Activated T-helper 2 cell treated with anti-CD3 and anti-CD28 coated beads, Interferon-gamma antibody, Interleukin-2, Interleukin-4, amounts not matched to agents 10 μg/mL and 5 μg/mL and 100 μg/mL, durations not matched to agents 14 hours and 24 hours and 36 hours (primary cell): ENCODE data around the gene BTNL2. TPM values are rescaled to one million over a fixed set of nuclear protein-coding genes. Genes with fewer than 3 reads are reported as not detected.

ENCODE experiments used
- DNase-seq: peaks from one replicate; pipeline ENCODE4 v3.0.0; 2021; ENCODE audit warnings: low spot score
- H3K27ac Mint-ChIP-seq: one replicate; pipeline ENCODE4 v1.8.0; 2021; ENCODE audit warnings: mixed read lengths
- H3K27me3 Mint-ChIP-seq: one replicate; pipeline ENCODE4 v1.8.0; 2021; ENCODE audit warnings: low read depth, mixed read lengths
- H3K36me3 Mint-ChIP-seq: one replicate; pipeline ENCODE4 v1.8.0; 2021; ENCODE audit warnings: low read depth, mixed read lengths
- H3K4me1 Mint-ChIP-seq: one replicate; pipeline ENCODE4 v1.8.0; 2021; ENCODE audit warnings: low read depth, mixed read lengths
- H3K4me3 Mint-ChIP-seq: one replicate; pipeline ENCODE4 v1.8.0; 2021; ENCODE audit warnings: low read depth, mild to moderate bottlenecking, moderate library complexity, mixed read lengths
- H3K9me3 Mint-ChIP-seq: one replicate; pipeline ENCODE4 v1.8.0; 2021; ENCODE audit warnings: mixed read lengths
- intact Hi-C: fragments of 100-400 bp; cut with micrococcal nuclease; formaldehyde crosslinking; loops from one replicate; pipeline ENCODE4 v1.15.1; 2023
- total RNA-seq: library from RNA; stranded (reverse); gene quantifications from 2 replicates; pipeline ENCODE4 v1.2.3, GENCODE V29; 2022

Gene BTNL2
- total RNA-seq, 1 donor from 2014 or later = not detected

- no peaks in the 10 kb centered on the region for H3K4me1 Mint-ChIP-seq
- DNase-seq = no peak
- intact Hi-C loops = no loop called here
- no peaks in the 10 kb centered on the region for H3K36me3 Mint-ChIP-seq
- H3K9me3 Mint-ChIP-seq = no peaks in the 10 kb centered on the region
- no peak overlapping the region for H3K27ac Mint-ChIP-seq
- no peak overlapping the region for H3K4me3 Mint-ChIP-seq
- peaks cover 44% of the 10 kb centered on the region for H3K27me3 Mint-ChIP-seq
Observed at GRCh38 chr6:32406197-32406596, 784 bp downstream of the BTNL2 start.

- Mint-ChIP-seq H3K27me3 (peaks cover 44% of the 10 kb centered on the region), H3K9me3 (no peaks in the 10 kb centered on the region)
Observed at GRCh38 chr6:32405656-32406055, 1.3 kb downstream of the BTNL2 start.

GRCh38 chr6:32402812-32403211 is 4.2 kb downstream of the BTNL2 start:
- H3K9me3 Mint-ChIP-seq = no peaks in the 10 kb centered on the region
- intact Hi-C loops = no loop called here
- no peaks in the 10 kb centered on the region for H3K4me1 Mint-ChIP-seq
- DNase-seq = no peak
- H3K4me3 Mint-ChIP-seq = no peak overlapping the region
- no peaks in the 10 kb centered on the region for H3K36me3 Mint-ChIP-seq
- peaks cover 41% of the 10 kb centered on the region for H3K27me3 Mint-ChIP-seq
- no peak overlapping the region for H3K27ac Mint-ChIP-seq

More at GRCh38 chr6:32405656-32406055, 1.3 kb downstream of the BTNL2 start:
- H3K27ac Mint-ChIP-seq = no peak overlapping the region
- H3K4me3 Mint-ChIP-seq = no peak overlapping the region
- no peak for DNase-seq
- H3K4me1 Mint-ChIP-seq = no peaks in the 10 kb centered on the region
- intact Hi-C loops = no loop called here
- no peaks in the 10 kb centered on the region for H3K36me3 Mint-ChIP-seq

- no peaks in the 10 kb centered on the region for H3K36me3 Mint-ChIP-seq
- H3K27ac Mint-ChIP-seq = no peak overlapping the region
- H3K4me1 Mint-ChIP-seq = peaks cover 4% of the 10 kb centered on the region
- no peaks in the 10 kb centered on the region for H3K9me3 Mint-ChIP-seq
- intact Hi-C loops = no loop called here
- no peak overlapping the region for H3K4me3 Mint-ChIP-seq
- DNase-seq = no peak
- peaks cover 30% of the 10 kb centered on the region for H3K27me3 Mint-ChIP-seq
Observed at GRCh38 chr6:32401284-32401963, 5.6 kb downstream of the BTNL2 start.

- no peak for DNase-seq
- H3K9me3 Mint-ChIP-seq = no peaks in the 10 kb centered on the region
- H3K4me1 Mint-ChIP-seq = peaks cover 4% of the 10 kb centered on the region
- no peaks in the 10 kb centered on the region for H3K36me3 Mint-ChIP-seq
- no peak overlapping the region for H3K4me3 Mint-ChIP-seq
- no peak overlapping the region for H3K27ac Mint-ChIP-seq
- peaks cover 20% of the 10 kb centered on the region for H3K27me3 Mint-ChIP-seq
- intact Hi-C loops = no loop called here
Observed at GRCh38 chr6:32397252-32397920, 9.6 kb downstream of the BTNL2 start.

- DNase-seq = no peak
- H3K27ac Mint-ChIP-seq = no peak overlapping the region
- intact Hi-C loops = no loop called here
- H3K27me3 Mint-ChIP-seq = peaks cover 18% of the 10 kb centered on the region
- no peak overlapping the region for H3K4me3 Mint-ChIP-seq
- H3K9me3 Mint-ChIP-seq = no peaks in the 10 kb centered on the region
- H3K36me3 Mint-ChIP-seq = no peaks in the 10 kb centered on the region
- H3K4me1 Mint-ChIP-seq = peaks cover 4% of the 10 kb centered on the region
Observed at GRCh38 chr6:32396028-32396427, 11.0 kb downstream of the BTNL2 start.

GRCh38 chr6:32393665-32394420 is 13.1 kb downstream of the BTNL2 start:
- peaks cover 19% of the 10 kb centered on the region for H3K27me3 Mint-ChIP-seq
- intact Hi-C loops = no loop called here

GRCh38 chr6:32391505-32391904 is 15.5 kb downstream of the BTNL2 start:
- intact Hi-C loops = no loop called here
- peaks cover 31% of the 10 kb centered on the region for H3K27me3 Mint-ChIP-seq

More at GRCh38 chr6:32393665-32394420, 13.1 kb downstream of the BTNL2 start:
- Mint-ChIP-seq H3K27ac (no peak overlapping the region), H3K4me3 (no peak overlapping the region), H3K36me3 (no peaks in the 10 kb centered on the region), H3K4me1 (peaks cover 4% of the 10 kb centered on the region), H3K9me3 (no peaks in the 10 kb centered on the region)
- no peak for DNase-seq

GRCh38 chr6:32387589-32388340 is 19.2 kb downstream of the BTNL2 start:
- H3K4me3 Mint-ChIP-seq = no peak overlapping the region
- intact Hi-C loops = no loop called here
- no peaks in the 10 kb centered on the region for H3K4me1 Mint-ChIP-seq
- H3K9me3 Mint-ChIP-seq = no peaks in the 10 kb centered on the region
- peaks cover 30% of the 10 kb centered on the region for H3K27me3 Mint-ChIP-seq
- no peaks in the 10 kb centered on the region for H3K36me3 Mint-ChIP-seq
- no peak for DNase-seq
- no peak overlapping the region for H3K27ac Mint-ChIP-seq

More at GRCh38 chr6:32391505-32391904, 15.5 kb downstream of the BTNL2 start:
- Mint-ChIP-seq H3K9me3 (no peaks in the 10 kb centered on the region), H3K4me3 (no peak overlapping the region), H3K27ac (no peak overlapping the region), H3K4me1 (no peaks in the 10 kb centered on the region), H3K36me3 (no peaks in the 10 kb centered on the region)
- DNase-seq = no peak

- no peaks in the 10 kb centered on the region for H3K9me3 Mint-ChIP-seq
- peaks cover 36% of the 10 kb centered on the region for H3K27me3 Mint-ChIP-seq
- H3K36me3 Mint-ChIP-seq = no peaks in the 10 kb centered on the region
- DNase-seq = no peak
- intact Hi-C loops = no loop called here
- H3K27ac Mint-ChIP-seq = no peak overlapping the region
- no peaks in the 10 kb centered on the region for H3K4me1 Mint-ChIP-seq
- no peak overlapping the region for H3K4me3 Mint-ChIP-seq
Observed at GRCh38 chr6:32386040-32386439, 20.9 kb downstream of the BTNL2 start.

- H3K27ac Mint-ChIP-seq = no peak overlapping the region
- H3K4me3 Mint-ChIP-seq = no peak overlapping the region
- H3K9me3 Mint-ChIP-seq = no peaks in the 10 kb centered on the region
- peaks cover 32% of the 10 kb centered on the region for H3K27me3 Mint-ChIP-seq
- no peaks in the 10 kb centered on the region for H3K36me3 Mint-ChIP-seq
- H3K4me1 Mint-ChIP-seq = no peaks in the 10 kb centered on the region
- DNase-seq = no peak
- intact Hi-C loops = no loop called here
Observed at GRCh38 chr6:32382757-32383420, 24.1 kb downstream of the BTNL2 start.

GRCh38 chr6:32379545-32379944 is 27.4 kb downstream of the BTNL2 start:
- Mint-ChIP-seq H3K4me3 (no peak overlapping the region), H3K9me3 (no peaks in the 10 kb centered on the region), H3K4me1 (no peaks in the 10 kb centered on the region), H3K27ac (no peak overlapping the region), H3K27me3 (peaks cover 28% of the 10 kb centered on the region), H3K36me3 (no peaks in the 10 kb centered on the region)
- no peak for DNase-seq
- intact Hi-C loops = no loop called here
